Panc1 (cell line): ENCODE results near the gene MYH8.

ENCODE experiments used
- CTCF ChIP-seq: fragments of 450-650 bp; IDR thresholded peaks from 2 replicates; pipeline ENCODE4 v1.5.1; 2017; ENCODE audit warnings: mild to moderate bottlenecking
- POLR2AphosphoS5 ChIP-seq: IDR thresholded peaks from 2 replicates; pipeline ENCODE4 v1.6.1; 2012; ENCODE audit warnings: mild to moderate bottlenecking, low read depth, low read length, moderate library complexity
- REST ChIP-seq, 2 experiments: IDR thresholded peaks; 2 replicates each; pipeline ENCODE4 v1.6.1; 2011 to 2012; ENCODE audit warnings: low read depth in 2 of 2, control low read depth in 1 of 2, low read length in 1 of 2, mild to moderate bottlenecking in 1 of 2, moderate library complexity in 1 of 2; ENCODE audit not compliant: insufficient read depth in 1 of 2
- TCF7L2 ChIP-seq: IDR thresholded peaks from 2 replicates; pipeline ENCODE4 v1.6.1; 2011; ENCODE audit warnings: mild to moderate bottlenecking, low read depth, low read length, inconsistent platforms

GRCh38 chr17:10360578-10360977 lies 61.2 kb downstream of the MYH8 start:
- TF ChIP-seq CTCF (no peak), POLR2AphosphoS5 (no peak), REST (IDR thresholded peaks at IDR 0.05; ENCODE audit: insufficient read depth in 1 of 2, low read depth in 2 of 2, low read length in 1 of 2) (no peak), TCF7L2 (no peak)
